Ovary (tissue), 9 donors: Measurements from ENCODE around the gene ECEL1. TPM values are rescaled to one million over a fixed set of nuclear protein-coding genes. Genes with fewer than 3 reads are reported as not detected.

ENCODE experiments used
- DNase-seq, 5 donors: peaks; one replicate each; pipeline ENCODE4 v3.0.0-alpha.2; 2019 to 2020
- H3K27ac ChIP-seq, 2 donors: fragments of 200-600 bp; one replicate each; pipeline versions ENCODE4 v1.5.1 to v1.8.0; 2019 to 2022
- H3K27me3 ChIP-seq: fragments of 200-600 bp; one replicate; pipeline ENCODE4 v1.8.0; 2022
- H3K36me3 ChIP-seq: fragments of 200-600 bp; sonication (generic); one replicate; pipeline ENCODE4 v1.5.1; 2019
- H3K4me1 ChIP-seq: one replicate; pipeline ENCODE4 v1.8.1; 2013; ENCODE audit warnings: mild to moderate bottlenecking, moderate library complexity; ENCODE audit not compliant: insufficient read depth
- H3K4me3 ChIP-seq: fragments of 200-600 bp; sonication (generic); one replicate; pipeline ENCODE4 v1.5.1; 2017
- H3K9me3 ChIP-seq, 2 donors: fragments of 200-600 bp in 1 of 2; sonication (generic) in 1 of 2; one replicate each; pipeline versions ENCODE4 v1.5.1 to v1.8.1; 2013 to 2019; ENCODE audit warnings: mild to moderate bottlenecking in 1 of 2, moderate library complexity in 1 of 2
- EP300 ChIP-seq: sonication (generic); formaldehyde crosslinking; IDR thresholded peaks from one replicate; pipeline ENCODE4 v1.6.1; 2017; ENCODE audit warnings: antibody characterized with exemption
- POLR2A ChIP-seq: fragments of 450-650 bp; IDR thresholded peaks from one replicate; pipeline ENCODE4 v1.6.1; 2017; ENCODE audit warnings: antibody characterized with exemption, mild to moderate bottlenecking, moderate library complexity
- WGBS, 3 donors: extraction: QIAGEN DNeasy Blood & Tissue Kit in 1 of 3; methylation state at CpG; one replicate each; pipeline versions ENCODE4 v1.1.5 to v1.1.7; 2013 to 2017; 5-methylcytosine and 5-hydroxymethylcytosine counted together
- intact Hi-C, 4 donors: fragments of 100-400 bp; cut with DNase I; formaldehyde crosslinking; loops; one replicate each; pipeline versions ENCODE4 v1.11.0 to v1.15.1; 2022 to 2023
- polyA plus RNA-seq, 2 donors: library from polyadenylated mRNA; stranded (reverse); fragments of 200-250 nt in 1 of 2; fragments of 350-450 nt in 1 of 2; fragmentation: Illumina TruSeq in 1 of 2; extraction: RNeasy Lipid Tissue Mini Kit (QIAGEN cat#74804) in 1 of 2; gene quantifications; one replicate each; pipeline ENCODE4 v1.2.3, GENCODE V29; 2013 to 2014
- total RNA-seq, 7 donors: library from RNA; depleted of rRNA in 2 of 7; stranded (reverse); fragments of >200 nt in 2 of 7; fragmentation: NEBNext Ultra II Directional in 3 of 7; extraction: Animal tissue kit (Norgen Biotek cat#: 25700) in 3 of 7; gene quantifications; one replicate each; pipeline versions ENCODE4 v1.1.0 to v1.2.4, GENCODE V29; 2016 to 2023
- TF ChIP-seq, protein P1 (sequence below), 3 donors: fragments of 450-650 bp in 2 of 3; fragments of 200-600 bp in 1 of 3; IDR thresholded peaks; one replicate each; pipeline versions ENCODE4 v1.5.1 to v1.8.0; 2016 to 2022; ENCODE audit warnings: antibody characterized with exemption in 3 of 3, mild to moderate bottlenecking in 1 of 3
- donor health status: DM: no; HTN: no; CAD: no; lungs with moderate emphysema.
- donor health status: DM: no; HTN: no; CAD: no.
- donor health status: Bipolar disorder and iron deficiency.
- donor health status: DM: yes; HTN: yes; CAD: no.
- donor health status: DM: no; HTN: no; CAD: no.
- donor health status: DM: yes; HTN: yes; CAD: no.

The ECEL1 gene
- total and polyA plus RNA-seq, 9 donors, result 2.4 to 251 (median 46.3) TPM

DNA sequence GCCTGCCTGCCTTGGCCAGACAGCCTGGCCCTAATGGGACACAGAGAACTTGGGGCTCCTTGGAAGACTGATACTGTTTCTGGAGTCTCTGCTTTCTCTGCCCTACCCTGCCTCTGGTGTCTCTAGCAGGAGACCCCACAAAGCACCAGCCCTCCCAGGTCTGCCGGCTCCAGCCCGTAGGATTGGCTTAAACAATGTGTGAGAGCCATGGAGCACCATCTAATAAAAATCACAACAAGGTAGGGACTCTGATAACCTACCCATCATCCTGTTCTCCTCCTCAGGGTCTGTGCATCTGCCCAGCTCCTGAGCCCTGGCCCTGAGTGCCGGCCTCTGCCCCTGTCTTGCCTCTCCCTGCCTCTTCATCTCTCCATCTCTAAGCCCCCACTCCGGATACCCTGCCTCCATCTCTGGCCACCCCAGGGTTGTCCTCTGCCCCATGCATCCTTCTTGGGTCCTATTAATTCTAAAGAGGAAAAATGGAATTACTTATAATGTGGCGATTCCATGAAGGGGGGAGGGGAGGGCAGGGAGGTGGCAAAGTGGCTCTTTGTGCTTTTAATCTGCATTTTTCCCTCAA, 1.2 kb upstream of the ECEL1 start:
- TF ChIP-seq, protein P1, sequence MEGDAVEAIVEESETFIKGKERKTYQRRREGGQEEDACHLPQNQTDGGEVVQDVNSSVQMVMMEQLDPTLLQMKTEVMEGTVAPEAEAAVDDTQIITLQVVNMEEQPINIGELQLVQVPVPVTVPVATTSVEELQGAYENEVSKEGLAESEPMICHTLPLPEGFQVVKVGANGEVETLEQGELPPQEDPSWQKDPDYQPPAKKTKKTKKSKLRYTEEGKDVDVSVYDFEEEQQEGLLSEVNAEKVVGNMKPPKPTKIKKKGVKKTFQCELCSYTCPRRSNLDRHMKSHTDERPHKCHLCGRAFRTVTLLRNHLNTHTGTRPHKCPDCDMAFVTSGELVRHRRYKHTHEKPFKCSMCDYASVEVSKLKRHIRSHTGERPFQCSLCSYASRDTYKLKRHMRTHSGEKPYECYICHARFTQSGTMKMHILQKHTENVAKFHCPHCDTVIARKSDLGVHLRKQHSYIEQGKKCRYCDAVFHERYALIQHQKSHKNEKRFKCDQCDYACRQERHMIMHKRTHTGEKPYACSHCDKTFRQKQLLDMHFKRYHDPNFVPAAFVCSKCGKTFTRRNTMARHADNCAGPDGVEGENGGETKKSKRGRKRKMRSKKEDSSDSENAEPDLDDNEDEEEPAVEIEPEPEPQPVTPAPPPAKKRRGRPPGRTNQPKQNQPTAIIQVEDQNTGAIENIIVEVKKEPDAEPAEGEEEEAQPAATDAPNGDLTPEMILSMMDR (IDR thresholded peaks at IDR 0.05), result no peak
- H3K9me3 ChIP-seq, result no peaks in the 10 kb centered on the region
- intact Hi-C loops, result no loop called here
- peak overlapping the region in 1 of 2 donors; percentile 19 for H3K27ac ChIP-seq
- H3K27me3 ChIP-seq, result no peaks in the 10 kb centered on the region
- H3K4me1 ChIP-seq, result no peaks in the 10 kb centered on the region
- peak in 1 of 5 donors; percentile 20 for DNase-seq
- no peak overlapping the region for H3K4me3 ChIP-seq
- WGBS, 3 donors, result 90 to 93% (median 92%) methylated on average over 5 of the region's 5 CpGs
- no peaks in the 10 kb centered on the region for H3K36me3 ChIP-seq

DNA sequence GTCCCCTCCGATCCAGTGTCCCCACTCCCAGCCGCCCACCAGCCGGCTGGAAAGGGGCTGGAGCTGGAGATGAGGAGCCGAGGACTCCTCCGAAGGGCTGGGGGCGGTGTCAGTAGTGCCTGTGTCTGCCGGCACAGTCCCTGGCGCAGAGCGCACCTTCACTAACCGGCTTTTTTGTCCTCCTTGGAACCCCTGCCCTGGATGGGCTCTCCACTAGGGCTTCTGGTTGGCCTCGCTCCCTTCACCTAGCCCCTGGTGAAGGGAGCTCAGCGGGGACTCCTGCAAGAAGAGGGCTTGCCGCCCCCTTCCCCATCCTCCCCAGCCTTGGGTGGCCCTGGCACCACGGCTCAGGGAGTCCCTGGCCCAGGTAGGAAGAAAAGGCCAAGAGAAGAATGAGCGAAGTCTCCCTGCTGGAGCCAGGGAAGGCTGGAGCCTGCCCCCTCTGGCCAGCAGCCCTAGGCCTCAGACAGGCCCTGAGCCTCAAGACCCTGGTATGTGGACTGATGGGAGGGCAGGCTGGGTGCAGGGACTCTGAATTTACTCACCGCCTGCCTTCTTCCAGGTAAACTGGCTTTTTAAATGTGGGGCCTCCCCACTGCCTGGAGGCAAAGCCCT, 570 bp upstream of the ECEL1 start:
- Histone ChIP-seq H3K36me3 (no peaks in the 10 kb centered on the region), H3K9me3 (no peaks in the 10 kb centered on the region), H3K4me3 (no peak overlapping the region), H3K27me3 (no peaks in the 10 kb centered on the region), H3K4me1 (no peaks in the 10 kb centered on the region), H3K27ac (peak overlapping the region in 1 of 2 donors; percentile 19)
- TF ChIP-seq, protein P1 (IDR thresholded peaks at IDR 0.05), result no peak
- TF ChIP-seq POLR2A (no peak), EP300 (no peak)
- DNase-seq, result peak in 3 of 5 donors; percentile 18 to 33 (median 29)
- intact Hi-C loops, result no loop called here
- WGBS, 3 donors, result 65 to 68% (median 67%) methylated on average over 15 to 16 of the region's 16 CpGs

DNA sequence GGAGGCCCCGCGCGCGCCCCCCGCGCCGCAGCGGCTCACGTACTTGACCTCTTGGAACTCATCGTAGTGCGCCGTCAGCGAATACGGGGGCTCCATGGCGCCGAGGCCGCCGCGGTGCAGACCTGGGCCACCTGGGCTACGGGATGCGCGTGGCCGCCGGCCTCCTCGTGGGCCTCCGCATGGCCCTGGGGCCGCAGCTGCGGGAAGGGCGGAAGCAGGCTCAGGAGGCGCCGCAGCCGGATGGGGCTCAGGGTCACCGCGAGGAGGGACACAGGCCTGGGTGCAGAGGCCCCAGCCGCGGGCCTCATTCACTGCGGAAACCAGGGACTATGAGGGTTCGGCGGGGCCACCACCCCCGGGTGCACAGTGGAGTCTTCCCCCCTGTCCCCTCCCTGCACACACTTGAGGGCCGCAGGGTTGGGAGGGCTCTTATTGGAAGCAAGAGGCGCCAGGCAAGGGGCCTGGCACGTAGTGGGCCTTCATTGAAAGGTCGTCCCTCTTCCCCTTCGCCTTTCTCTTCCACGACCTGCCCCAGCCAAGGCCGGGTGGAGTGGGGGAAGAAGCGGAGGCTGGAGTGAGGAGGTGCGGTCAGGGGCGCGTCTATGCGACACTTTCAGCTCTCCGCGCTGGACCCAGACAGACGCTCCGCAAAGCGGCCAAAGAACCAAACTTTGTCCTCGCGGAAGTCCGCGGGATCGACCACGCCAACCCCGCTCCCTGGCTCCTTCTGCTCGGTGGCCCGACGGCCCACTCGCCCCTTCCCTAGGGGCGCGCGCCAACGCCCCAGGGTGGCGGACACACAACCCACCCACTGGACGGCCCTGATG, 863 bp downstream of the ECEL1 start:
- WGBS, 3 donors, result 2 to 7% (median 5%) methylated on average over 37 to 74 of the region's 74 CpGs
- TF ChIP-seq, protein P1 (IDR thresholded peaks at IDR 0.05), result no peak
- TF ChIP-seq EP300 (no peak), POLR2A (no peak)
- DNase-seq, result peak in 4 of 5 donors; percentile 23 to 48 (median 35)
- H3K9me3 ChIP-seq, result no peaks in the 10 kb centered on the region
- no peak overlapping the region for H3K27ac ChIP-seq
- peak overlapping the region; percentile 7 for H3K4me3 ChIP-seq
- H3K4me1 ChIP-seq, result no peaks in the 10 kb centered on the region
- intact Hi-C loops, result no loop called here
- H3K36me3 ChIP-seq, result no peaks in the 10 kb centered on the region
- H3K27me3 ChIP-seq, result no peaks in the 10 kb centered on the region

DNA sequence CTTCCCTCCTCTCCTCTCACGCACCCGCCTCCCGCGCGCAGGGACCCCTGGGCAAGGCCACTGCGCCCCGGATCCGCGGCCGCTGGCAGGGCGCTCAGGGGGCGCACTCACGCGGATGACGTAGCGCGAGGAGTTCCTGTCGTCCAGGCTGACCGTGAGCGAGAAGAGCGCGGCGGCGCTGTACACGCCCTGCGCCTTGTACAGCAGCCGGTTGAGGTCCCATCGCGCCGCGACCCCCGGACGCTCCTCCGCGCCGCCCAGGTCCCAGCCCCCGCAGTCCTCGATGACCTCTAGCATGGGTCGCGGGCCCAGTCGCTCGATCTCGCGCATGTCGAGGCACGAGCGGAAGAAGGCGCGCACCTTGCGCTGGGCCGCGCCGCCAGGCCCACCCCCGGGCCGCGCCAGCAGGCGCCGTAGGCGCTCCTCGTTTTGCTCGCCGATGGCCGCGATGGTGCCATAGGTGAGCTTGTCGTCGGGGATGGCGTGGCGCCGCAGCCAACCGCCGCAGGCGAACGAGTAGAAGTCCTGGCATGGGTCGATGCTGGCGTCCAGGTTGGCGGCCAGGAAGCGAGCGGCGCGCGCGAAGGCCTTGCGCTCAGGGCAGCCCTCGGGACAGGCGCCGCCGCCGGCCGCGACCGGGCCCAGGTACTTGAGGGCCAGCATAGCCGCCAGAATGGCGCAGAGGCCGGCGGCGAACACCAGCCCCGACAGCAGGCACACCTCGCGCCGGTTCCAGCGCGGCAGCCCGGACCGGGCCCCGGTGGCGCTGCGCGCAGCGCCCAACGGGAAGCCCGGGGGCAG, 1.7 kb downstream of the ECEL1 start:
- TF ChIP-seq, protein P1 (IDR thresholded peaks at IDR 0.05), result no peak
- no peak for TF ChIP-seq POLR2A
- TF ChIP-seq EP300, result no peak
- DNase-seq, result peak in 4 of 5 donors; percentile 20 to 53 (median 40)
- Histone ChIP-seq H3K36me3 (no peaks in the 10 kb centered on the region), H3K4me3 (peak overlapping the region; percentile 7), H3K9me3 (no peaks in the 10 kb centered on the region), H3K27ac (no peak overlapping the region), H3K27me3 (no peaks in the 10 kb centered on the region), H3K4me1 (no peaks in the 10 kb centered on the region)
- WGBS, 3 donors, result 2 to 8% (median 3%) methylated on average over 87 to 111 of the region's 111 CpGs
- intact Hi-C loops, result no loop called here
